A673 (cell line): Measurements from ENCODE around the gene SLC4A4. TPM values are rescaled to one million over a fixed set of nuclear protein-coding genes. Genes with fewer than 3 reads are reported as not detected.

Source experiments
- BruUV-seq: library from RNA; stranded (reverse); fragments of 400-500 nt; replicated peaks from 2 replicates; lab custom pipeline; 2021; lab: Mats Ljungman, UMichigan
- CTCF ChIA-PET: fragments of 300-600 bp; sonication (Branson Sonifier 250); formaldehyde crosslinking; loops from one replicate; lab custom pipeline; 2022; ENCODE audit warnings: antibody characterized with exemption; lab: Charles Lee
- POLR2A ChIA-PET: fragments of 300-600 bp; sonication (Branson Sonifier 250); formaldehyde crosslinking; loops from one replicate; lab custom pipeline; 2022; ENCODE audit warnings: antibody characterized with exemption; ENCODE audit not compliant: low non-redundant PET; lab: Charles Lee
- DNase-seq: peaks from one replicate; pipeline ENCODE4 v3.0.0-alpha.2; 2015; ENCODE audit warnings: low spot score
- H3K27ac ChIP-seq: fragments of 200-600 bp; sonication (generic); 2 replicates; pipeline ENCODE4 v1.5.1; 2016; ENCODE audit warnings: mixed run types, low read depth, mild to moderate bottlenecking, mixed read lengths, antibody characterized with exemption, low read length; ENCODE audit not compliant: poor library complexity, severe bottlenecking
- H3K27me3 ChIP-seq: fragments of 200-600 bp; sonication (generic); replicated peaks from 2 replicates; pipeline ENCODE4 v1.6.1; 2017; ENCODE audit warnings: mixed run types, low read depth, mild to moderate bottlenecking, mixed read lengths, antibody characterized with exemption, low read length; ENCODE audit not compliant: insufficient read depth, poor library complexity
- H3K36me3 ChIP-seq: fragments of 200-600 bp; sonication (generic); 2 replicates; pipeline ENCODE4 v1.6.1; 2016; ENCODE audit warnings: mixed run types, mild to moderate bottlenecking, mixed read lengths, antibody characterized with exemption, low read length; ENCODE audit not compliant: insufficient read depth, poor library complexity, severe bottlenecking
- H3K4me1 ChIP-seq: fragments of 200-600 bp; sonication (generic); 2 replicates; pipeline ENCODE4 v1.6.1; 2017; ENCODE audit warnings: mixed run types, mild to moderate bottlenecking, mixed read lengths, antibody characterized with exemption, low read length; ENCODE audit not compliant: insufficient read depth, poor library complexity, severe bottlenecking
- H3K4me3 ChIP-seq: fragments of 200-600 bp; sonication (generic); 2 replicates; pipeline ENCODE4 v1.5.1; 2016; ENCODE audit warnings: low read depth, mixed run types, mild to moderate bottlenecking, mixed read lengths, low read length; ENCODE audit not compliant: poor library complexity, severe bottlenecking
- H3K9me3 ChIP-seq: fragments of 200-600 bp; sonication (generic); 2 replicates; pipeline ENCODE4 v1.6.1; 2016; ENCODE audit warnings: mixed run types, low read depth, mild to moderate bottlenecking, mixed read lengths, antibody characterized with exemption, low read length; ENCODE audit not compliant: poor library complexity, severe bottlenecking
- CTCF ChIP-seq: fragments of 300-800, 200-600 bp; sonication (generic); conservative IDR thresholded peaks from 2 replicates; pipeline ENCODE4 v1.5.1; 2017; ENCODE audit warnings: low read depth, mild to moderate bottlenecking, antibody characterized with exemption, low read length, moderate library complexity, mixed read lengths
- EZH2 ChIP-seq: fragments of 200-600 bp; sonication (generic); IDR thresholded peaks from 2 replicates; pipeline ENCODE4 v1.6.1; 2017; ENCODE audit warnings: borderline replicate concordance, low read depth, mild to moderate bottlenecking, mixed read lengths, antibody characterized with exemption, low read length; ENCODE audit not compliant: poor library complexity, severe bottlenecking
- intact Hi-C: fragments of 100-400 bp; cut with micrococcal nuclease; formaldehyde crosslinking; loops from one replicate; pipeline ENCODE4 v1.10.0; 2022; ENCODE audit not compliant: unreplicated experiment
- total RNA-seq: library from RNA; stranded (reverse); gene quantifications from 2 replicates; pipeline ENCODE4 v1.2.3, GENCODE V29; 2021

The SLC4A4 gene
- total RNA-seq, 1 experiment from 2014 or later, result 1.2 TPM

- no TSS peak for BruUV-seq
- ChIA-PET CTCF (no interaction called here), POLR2A (interaction anchor here (0.6 kb wide), 1 partner anchor 1883 kb away, joined by 3 read pairs; no protein-coding TSS in a partner anchor)
- no peak for TF ChIP-seq EZH2
- TF ChIP-seq CTCF, result no peak
- H3K36me3 ChIP-seq, result no peaks in the 10 kb centered on the region
- H3K27ac ChIP-seq, result no peak overlapping the region
- no peaks in the 10 kb centered on the region for H3K4me1 ChIP-seq
- H3K4me3 ChIP-seq, result no peak overlapping the region
- intact Hi-C loops, result no loop called here
- no peak for DNase-seq
- H3K27me3 ChIP-seq, result no peaks in the 10 kb centered on the region
- H3K9me3 ChIP-seq, result no peaks in the 10 kb centered on the region
These were observed 27.9 kb downstream of the SLC4A4 start for GRCh38 chr4:71366766-71367165.

- no TSS peak for BruUV-seq
- Histone ChIP-seq H3K9me3 (no peaks in the 10 kb centered on the region), H3K4me1 (no peaks in the 10 kb centered on the region), H3K27me3 (no peaks in the 10 kb centered on the region), H3K36me3 (no peaks in the 10 kb centered on the region), H3K27ac (no peak overlapping the region), H3K4me3 (no peak overlapping the region)
- intact Hi-C loops, result no loop called here
- no peak for TF ChIP-seq EZH2
- TF ChIP-seq CTCF, result no peak
- CTCF ChIA-PET, result no interaction called here
- POLR2A ChIA-PET, result no interaction called here
- no peak for DNase-seq
These were observed 28.7 kb downstream of the SLC4A4 start for GRCh38 chr4:71367546-71367945.

GRCh38 chr4:71368906-71369305 lies 30.1 kb downstream of the SLC4A4 start:
- no peaks in the 10 kb centered on the region for H3K27me3 ChIP-seq
- ChIA-PET CTCF (no interaction called here), POLR2A (no interaction called here)
- no peaks in the 10 kb centered on the region for H3K9me3 ChIP-seq
- BruUV-seq, result no TSS peak
- no peak for DNase-seq
- H3K4me3 ChIP-seq, result no peak overlapping the region
- H3K27ac ChIP-seq, result no peak overlapping the region
- no peaks in the 10 kb centered on the region for H3K4me1 ChIP-seq
- intact Hi-C loops, result no loop called here
- no peak for TF ChIP-seq EZH2
- no peak for TF ChIP-seq CTCF
- H3K36me3 ChIP-seq, result no peaks in the 10 kb centered on the region
